ENCODE results near the gene CDC123. TPM values are rescaled to one million over a fixed set of nuclear protein-coding genes. Genes with fewer than 3 reads are reported as not detected.

CDC123 gene
- total and polyA plus RNA-seq, 2 donors (not counting 3 experiments of a cell fraction or from before 2014, with no cell fraction given): 65.6 to 106 TPM

- POLR2A ChIA-PET: no interaction called here
- no peaks in the 10 kb centered on the region for H3K9me1 ChIP-seq (replicated peaks; ENCODE audit: control insufficient read depth, extremely low read depth, insufficient read depth, low read length)
- intact Hi-C loops (cut with micrococcal nuclease) (no loop called here), dilution Hi-C loops (cut with MboI; ENCODE audit: extremely low pct_ligation_motif_present, low sequenced_read_pairs) (no loop called here)
- no peaks in the 10 kb centered on the region for H3K79me2 ChIP-seq (ENCODE audit: control insufficient read depth, insufficient read depth, low read length)
- no peak overlapping the region for H3K4me2 ChIP-seq (ENCODE audit: insufficient read depth, low read length)
- no peaks in the 10 kb centered on the region for H3K9me3 ChIP-seq (replicated peaks; ENCODE audit: control insufficient read depth, insufficient read depth, low read length)
- no peak overlapping the region for H3K27ac ChIP-seq (ENCODE audit: insufficient read depth, low read depth, low read length)
- no peaks in the 10 kb centered on the region for H3K4me1 ChIP-seq (ENCODE audit: control insufficient read depth, extremely low read depth, insufficient read depth, low read length)
- CTCF ChIA-PET: interaction anchor here (1.6 kb wide), 1 partner anchor 35 kb away, joined by 6 read pairs; no protein-coding TSS in a partner anchor
- H3K36me3 ChIP-seq (ENCODE audit: control insufficient read depth in 2 of 2, extremely low read depth in 1 of 2, insufficient read depth in 2 of 2, low read length in 2 of 2): no peaks in the 10 kb centered on the region
- H4K20me1 ChIP-seq (replicated peaks; ENCODE audit: control insufficient read depth, extremely low read depth, insufficient read depth, low read length): no peaks in the 10 kb centered on the region
- no peak overlapping the region for H2AFZ ChIP-seq (ENCODE audit: low read depth, low read length)
- TF ChIP-seq JUN (IDR thresholded peaks at IDR 0.05; ENCODE audit: borderline replicate concordance, insufficient read depth, insufficient read length, low read depth) (no peak), FOS (IDR thresholded peaks at IDR 0.05; ENCODE audit: borderline replicate concordance, insufficient read depth, low read length) (no peak), MAX (IDR thresholded peaks at IDR 0.05; ENCODE audit: insufficient read depth, insufficient read length) (no peak), EZH2 (IDR thresholded peaks at IDR 0.05; ENCODE audit: borderline replicate concordance, low read depth, low read length, severe bottlenecking) (no peak), MYC (IDR thresholded peaks at IDR 0.05; ENCODE audit: low read depth, low read length) (no peak), GATA2 (IDR thresholded peaks at IDR 0.05; ENCODE audit: insufficient read depth, insufficient read length, low read depth, low read length) (no peak), CTCF (IDR thresholded peaks at IDR 0.05; ENCODE audit: extremely low read depth in 1 of 2, insufficient read depth in 1 of 2, low read depth in 1 of 2, low read length in 2 of 2) (no peak), POLR2AphosphoS5 (IDR thresholded peaks at IDR 0.05; ENCODE audit: insufficient read depth, low read depth, low read length) (no peak), POLR2A (IDR thresholded peaks at IDR 0.05; ENCODE audit: low read depth, low read length) (no peak)
- no peak overlapping the region for H3K9ac ChIP-seq (replicated peaks; ENCODE audit: extremely low read depth, insufficient read depth, low read length)
- no peak overlapping the region for H3K4me3 ChIP-seq (replicated peaks in 1 of 3; ENCODE audit: insufficient read depth in 1 of 3, low read depth in 1 of 3, low read length in 3 of 3)
- no peak for FAIRE-seq
- DNase-seq (ENCODE audit: low read depth, low spot score): no peak
- BruUV-seq (replicated peaks): no TSS peak
- H3K27me3 ChIP-seq (ENCODE audit: control insufficient read depth in 2 of 2, insufficient read depth in 2 of 2, low read length in 2 of 2): no peaks in the 10 kb centered on the region
These were observed 103.4 kb downstream of the CDC123 start for GRCh38 chr10:12299222-12299965.

Other genes starting within 250 kb of the CDC123 start
- gene UPF2, start 153.4 kb upstream of the CDC123 start, total RNA-seq: 23.9 and 27.7 TPM in 2 replicates
- 3.3 and 4.8 TPM in 2 replicates for gene UPF2, start 153.4 kb upstream of the CDC123 start, polyA plus RNA-seq
- 15.3 and 17.6 TPM in 2 replicates for gene DHTKD1, start 127.2 kb upstream of the CDC123 start, total RNA-seq
- 18.3 and 22.9 TPM in 2 replicates for gene DHTKD1, start 127.2 kb upstream of the CDC123 start, polyA plus RNA-seq
- gene SEC61A2, start 66.5 kb upstream of the CDC123 start, total RNA-seq: 7.3 and 9.5 TPM in 2 replicates
- gene SEC61A2, start 66.5 kb upstream of the CDC123 start, polyA plus RNA-seq: 7.2 and 7.5 TPM in 2 replicates
- gene NUDT5, start 297 bp upstream of the CDC123 start, total RNA-seq: 81.8 and 89.0 TPM in 2 replicates
- 67.9 and 87.8 TPM in 2 replicates for gene NUDT5, start 297 bp upstream of the CDC123 start, polyA plus RNA-seq
- gene CAMK1D, start 153.4 kb downstream of the CDC123 start, total RNA-seq: 1.1 and 4.2 TPM in 2 replicates
- 0.37 and 0.48 TPM in 2 replicates for gene CAMK1D, start 153.4 kb downstream of the CDC123 start, polyA plus RNA-seq

All from endothelial cell of umbilical vein (primary cell).